Myocyte (in vitro differentiated cells): Measurements from ENCODE around the gene AHCY. TPM values are rescaled to one million over a fixed set of nuclear protein-coding genes. Genes with fewer than 3 reads are reported as not detected.
A peak's percentile ranks its signal among the peaks of the same experiment; 100 is the strongest.
"Not testable (repeated sequence)": the region's sequence is repeated elsewhere in the genome, so short reads cannot be mapped to it uniquely, and the experiment has no call there.

Source experiments
- DNase-seq: peaks from one replicate; pipeline ENCODE4 v3.0.0-alpha.2; 2012; ENCODE audit warnings: low read depth
- polyA plus RNA-seq: library from polyadenylated mRNA; unstranded; fragments of >200 nt; gene quantifications from one replicate; pipeline ENCODE4 v1.2.1, GENCODE V29; 2012; ENCODE audit warnings: missing spikeins
- total RNA-seq: library from RNA; depleted of rRNA; stranded (reverse); fragments of >200 nt; gene quantifications from 2 replicates; pipeline ENCODE4 v1.2.3, GENCODE V29; 2014

AHCY gene
- 161 and 173 TPM in 2 replicates for total RNA-seq
- polyA plus RNA-seq = 132 TPM

- peak; percentile 96 for DNase-seq
Observed at GRCh38 chr20:34302723-34303533, at the start of gene AHCY. Gene AHCY, minus strand, starts transcription at chr20:34303355. Its CDS starts 85 bp downstream, at chr20:34303270.

- no peak for DNase-seq
Observed at GRCh38 chr20:34350095-34350494, 46.9 kb upstream of the AHCY start.

GRCh38 chr20:34347571-34347970 lies 44.4 kb upstream of the AHCY start:
- DNase-seq = no peak

GRCh38 chr20:34346533-34346865 lies 43.3 kb upstream of the AHCY start:
- DNase-seq = not testable (repeated sequence)

- not testable (repeated sequence) for DNase-seq
Observed at GRCh38 chr20:34345839-34346532, 42.8 kb upstream of the AHCY start.

- DNase-seq = no peak
Observed at GRCh38 chr20:34345402-34345736, 42.2 kb upstream of the AHCY start.

GRCh38 chr20:34344238-34344637 lies 41.1 kb upstream of the AHCY start:
- DNase-seq = no peak

- DNase-seq = no peak
Observed at GRCh38 chr20:34343458-34344211, 40.5 kb upstream of the AHCY start.

- not testable (repeated sequence) for DNase-seq
Observed at GRCh38 chr20:34341199-34341598, 38.0 kb upstream of the AHCY start.

- DNase-seq = not testable (repeated sequence)
Observed at GRCh38 chr20:34340726-34341125, 37.6 kb upstream of the AHCY start.

- DNase-seq = no peak
Observed at GRCh38 chr20:34337982-34338726, 35.0 kb upstream of the AHCY start.

GRCh38 chr20:34337544-34337943 lies 34.4 kb upstream of the AHCY start:
- no peak for DNase-seq

GRCh38 chr20:34334654-34335407 lies 31.7 kb upstream of the AHCY start:
- no peak for DNase-seq

- no peak for DNase-seq
Observed at GRCh38 chr20:34333786-34334185, 30.6 kb upstream of the AHCY start.

GRCh38 chr20:34332262-34332920 lies 29.2 kb upstream of the AHCY start:
- DNase-seq = no peak

GRCh38 chr20:34331838-34332237 lies 28.7 kb upstream of the AHCY start:
- DNase-seq = no peak

- not testable (repeated sequence) for DNase-seq
Observed at GRCh38 chr20:34330861-34331544, 27.8 kb upstream of the AHCY start.

- no peak for DNase-seq
Observed at GRCh38 chr20:34328928-34329677, 25.9 kb upstream of the AHCY start.

GRCh38 chr20:34328207-34328606 lies 25.1 kb upstream of the AHCY start:
- DNase-seq = not testable (repeated sequence)
